Diencephalon (tissue), 1 donor: ENCODE results near the gene LAPTM5. TPM values are rescaled to one million over a fixed set of nuclear protein-coding genes. Genes with fewer than 3 reads are reported as not detected.

Experiments
- small RNA-seq: library from RNA; depleted of rRNA; stranded (forward); fragments of <200 nt; gene quantifications from one replicate; pipeline ENCODE3, GENCODE V24; 2014
- total RNA-seq: library from RNA; depleted of rRNA; stranded (reverse); fragments of >200 nt; gene quantifications from one replicate; pipeline ENCODE4 v1.2.3, GENCODE V29; 2014

Gene LAPTM5
- 10.1 TPM for total RNA-seq

GRCh38 chr1:30757352-30758120 lies at the start of gene LAPTM5:
LAPTM5 (minus strand) TSS chr1:30757774; CDS start chr1:30757745, 29 bp downstream.

GRCh38 chr1:30723331-30723755 lies 34.2 kb downstream of the LAPTM5 start, which contains the start of gene MATN1:
MATN1 (minus strand) TSS chr1:30723585; CDS start chr1:30723551, 34 bp downstream.

Small RNA genes within 50 kb of the gene (small RNA-seq; reads per million reads assigned to genes)
- not detected for gene MIR4420

Other genes starting within 250 kb of the LAPTM5 start
- gene MATN1, start 34.2 kb downstream of the LAPTM5 start, total RNA-seq: 0.46 TPM
- gene SDC3, start 151.0 kb upstream of the LAPTM5 start, total RNA-seq: 187 TPM